ENCODE data around the gene TRMT11. TPM values are rescaled to one million over a fixed set of nuclear protein-coding genes. Genes with fewer than 3 reads are reported as not detected.
A peak's percentile ranks its signal among the peaks of the same experiment; 100 is the strongest.
"Not testable (repeated sequence)": the region's sequence is repeated elsewhere in the genome, so short reads cannot be mapped to it uniquely, and the experiment has no call there.

Gene TRMT11
- polyA plus RNA-seq, 10 donors, result 9.8 to 18.0 (median 15.8) TPM

GRCh38 chr6:125955973-125956372 lies 30.4 kb upstream of the TRMT11 start:
- no peak for DNase-seq

DNA sequence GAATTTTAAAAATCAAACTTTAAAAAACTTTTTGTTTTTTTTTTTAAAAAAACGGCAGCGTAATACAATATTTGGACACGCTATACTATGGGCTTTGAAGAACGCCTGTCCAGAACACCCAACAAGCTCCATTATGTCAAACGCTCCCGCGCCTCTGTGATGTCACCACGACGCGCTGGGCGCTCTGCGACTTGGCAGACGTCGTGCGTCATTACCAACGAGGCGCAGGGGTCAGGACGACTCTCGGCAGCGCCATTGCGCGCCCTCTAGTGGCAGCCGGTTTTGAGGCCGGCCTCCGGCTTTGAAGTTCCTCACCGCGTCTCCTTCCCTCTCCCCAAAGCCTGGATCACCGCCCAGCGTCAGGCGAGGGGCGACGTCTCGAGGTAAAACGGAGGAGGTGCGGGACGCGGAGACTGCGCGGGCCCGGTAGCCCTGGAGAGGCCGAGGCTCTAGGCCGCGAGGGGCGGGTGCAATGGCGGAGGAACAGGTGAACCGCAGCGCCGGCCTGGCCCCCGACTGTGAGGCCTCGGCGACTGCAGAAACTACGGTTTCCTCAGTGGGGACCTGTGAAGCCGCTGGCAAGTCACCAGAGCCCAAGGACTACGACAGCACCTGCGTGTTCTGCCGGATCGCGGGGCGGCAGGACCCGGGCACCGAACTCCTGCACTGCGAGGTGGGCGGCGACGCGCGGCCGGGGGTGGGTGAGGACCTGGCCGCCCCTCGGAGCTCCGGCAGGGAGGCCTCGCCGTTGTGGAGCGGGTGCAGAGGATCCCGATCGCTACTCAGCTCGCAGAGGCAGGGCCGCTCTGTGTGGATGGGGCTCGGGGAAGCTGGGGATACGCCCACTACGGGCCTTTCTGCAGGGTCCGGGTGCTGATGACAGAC lies 29.6 kb upstream of the TRMT11 start, which contains the start of gene HINT3:
TSS of gene HINT3 (plus strand) at position 265 of the 885 bp plus-strand sequence. CDS start at position 473, 208 bp downstream.
- peak; percentile 97 to 99 (median 99) for DNase-seq

DNA sequence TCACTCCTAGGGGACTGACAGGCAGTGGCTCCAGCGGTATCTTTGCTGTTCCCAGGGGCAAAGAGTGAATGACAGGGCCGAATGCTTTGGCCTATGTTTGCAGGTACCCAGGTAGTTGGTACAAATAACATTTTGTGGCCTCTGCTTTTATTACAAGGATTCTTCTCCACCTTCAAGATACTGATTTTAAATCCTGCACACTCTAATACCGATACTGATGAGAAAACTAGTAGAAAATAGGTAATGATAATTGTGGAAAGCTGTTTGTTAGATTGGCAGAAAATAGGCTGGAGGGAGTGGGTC lies 29.0 kb upstream of the TRMT11 start:
- DNase-seq, result no peak

DNA sequence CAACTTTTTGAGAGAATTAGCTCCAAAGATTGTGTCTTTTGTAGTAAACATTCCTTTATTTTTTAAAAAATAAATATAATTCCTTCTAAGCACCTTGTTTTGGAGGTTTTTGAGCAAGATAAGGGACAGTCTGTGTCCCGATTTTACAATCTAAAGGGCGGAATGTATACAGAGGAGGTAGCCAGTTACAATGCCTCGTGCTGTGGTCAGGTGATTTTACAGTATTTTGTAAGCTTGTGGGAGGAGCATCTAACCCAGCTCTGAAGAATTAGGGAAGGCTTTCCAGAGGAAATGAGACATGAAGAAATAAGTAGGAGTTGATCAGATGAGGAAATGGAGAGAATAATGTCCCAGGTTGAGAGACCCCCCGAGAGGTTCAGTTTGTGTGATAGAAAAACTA lies 28.5 kb upstream of the TRMT11 start:
- peak; percentile 15 to 48 (median 21) for DNase-seq

GRCh38 chr6:125959041-125959440 lies 27.3 kb upstream of the TRMT11 start:
- no peak for DNase-seq

DNA sequence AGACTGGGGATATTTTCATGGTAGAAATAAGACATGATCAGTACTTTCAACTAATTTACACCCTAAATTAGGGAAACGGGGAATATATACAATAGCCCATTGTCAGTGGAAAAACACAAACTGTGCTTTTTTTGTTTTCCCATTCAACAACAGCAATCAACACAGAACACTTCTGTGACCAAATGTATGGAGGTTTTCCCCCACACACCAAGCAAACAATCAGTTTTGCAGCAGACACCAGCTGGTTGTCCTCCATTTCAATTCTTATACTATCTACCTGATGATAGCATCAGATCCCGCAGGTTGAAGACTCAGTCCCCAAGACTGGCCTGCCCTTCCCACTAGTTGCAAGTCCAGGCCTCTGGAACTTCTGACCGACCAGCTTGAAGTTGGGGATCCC lies 25.2 kb upstream of the TRMT11 start:
- no peak for DNase-seq

- DNase-seq, result no peak
Observed at GRCh38 chr6:125962900-125963497, 23.3 kb upstream of the TRMT11 start.

DNA sequence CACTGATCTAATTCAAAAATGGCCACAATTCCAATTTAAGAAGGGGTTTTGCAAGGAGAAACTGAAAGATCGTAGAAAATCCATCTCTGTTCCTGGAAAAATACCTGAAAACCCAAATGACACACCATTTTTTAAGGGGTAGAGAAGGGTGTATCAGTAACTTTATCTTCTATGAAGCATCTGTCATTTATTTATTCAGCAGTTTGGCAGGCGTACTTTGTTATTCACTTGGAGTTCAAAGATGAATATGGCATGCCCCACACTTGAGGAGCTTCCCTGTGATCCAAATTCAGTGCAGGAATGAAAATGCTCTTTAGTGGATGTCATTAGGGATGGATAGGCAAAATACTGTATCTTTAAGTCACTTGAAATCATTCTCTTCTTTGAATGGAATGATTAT lies 22.5 kb upstream of the TRMT11 start:
- no peak for DNase-seq

GRCh38 chr6:125966569-125966968 lies 19.8 kb upstream of the TRMT11 start:
- DNase-seq, result no peak

GRCh38 chr6:125968493-125968892 lies 17.8 kb upstream of the TRMT11 start:
- no peak for DNase-seq

- DNase-seq, result no peak
Observed at GRCh38 chr6:125970760-125971159, 15.6 kb upstream of the TRMT11 start.

- not testable (repeated sequence) for DNase-seq
Observed at GRCh38 chr6:125972478-125972877, 13.9 kb upstream of the TRMT11 start.

DNA sequence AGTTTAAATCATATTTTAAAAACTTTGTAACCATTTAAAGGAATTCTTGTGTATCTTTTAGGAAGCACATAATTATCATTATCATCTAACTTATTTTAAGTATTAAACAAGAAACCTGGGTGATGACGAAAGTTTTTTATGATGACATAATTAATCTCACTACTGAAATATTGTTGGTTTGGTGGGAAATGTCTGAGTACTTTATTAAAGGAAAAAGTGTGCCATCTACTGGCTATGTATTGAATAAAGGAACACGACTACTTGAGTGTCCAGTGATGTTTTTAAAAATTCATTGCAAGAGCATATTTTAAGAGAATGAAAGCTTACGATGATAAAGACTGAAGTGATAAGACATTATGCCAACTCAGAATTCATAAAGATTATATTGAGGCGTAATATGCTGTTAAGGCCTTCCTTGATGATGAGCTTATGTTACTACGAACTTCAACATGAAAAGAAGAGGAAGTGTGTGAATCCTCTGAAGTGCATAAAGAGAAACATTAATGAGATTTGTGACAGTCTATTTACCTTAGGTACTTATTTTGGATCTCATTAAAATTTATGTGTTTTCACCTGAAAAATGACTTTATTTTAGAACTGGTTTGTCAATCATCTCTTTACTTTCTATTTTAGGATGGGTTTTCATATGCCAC lies 12.0 kb upstream of the TRMT11 start:
- peak in 2 of 3 donors; percentile 29 to 62 for DNase-seq

GRCh38 chr6:125979101-125979500 lies 7.2 kb upstream of the TRMT11 start:
- no peak for DNase-seq

DNA sequence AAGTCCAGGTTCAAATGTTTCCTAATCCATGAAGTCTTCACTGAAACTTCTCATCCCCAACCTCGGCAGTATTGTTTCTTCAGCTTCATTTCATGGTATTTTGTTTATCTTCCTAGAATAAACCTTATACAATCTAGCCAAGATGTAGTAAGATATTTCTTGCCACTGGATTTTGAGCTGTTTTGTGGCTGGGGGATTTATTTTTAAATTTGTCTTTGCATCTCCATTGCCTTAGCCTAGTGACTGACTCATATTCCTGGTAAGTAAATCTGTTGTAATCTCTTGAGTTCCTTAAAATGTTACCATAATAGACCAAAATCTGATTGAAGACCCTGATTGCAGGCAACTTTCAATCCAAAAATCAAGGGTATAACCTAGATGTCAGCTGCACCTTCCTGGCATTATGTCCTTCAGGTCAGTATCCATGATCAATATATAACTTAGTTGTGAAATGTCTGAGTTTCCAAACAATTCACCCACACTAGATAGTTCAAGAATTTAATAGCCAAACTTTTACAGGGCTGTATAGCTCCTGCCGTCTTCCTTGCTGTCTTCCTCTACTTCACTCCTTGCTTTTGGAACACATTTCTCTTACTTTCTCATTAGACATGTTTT lies 4.7 kb upstream of the TRMT11 start:
- no peak for DNase-seq

GRCh38 chr6:125983246-125983945 lies 2.9 kb upstream of the TRMT11 start:
- peak in 1 of 3 donors; percentile 54 for DNase-seq

DNA sequence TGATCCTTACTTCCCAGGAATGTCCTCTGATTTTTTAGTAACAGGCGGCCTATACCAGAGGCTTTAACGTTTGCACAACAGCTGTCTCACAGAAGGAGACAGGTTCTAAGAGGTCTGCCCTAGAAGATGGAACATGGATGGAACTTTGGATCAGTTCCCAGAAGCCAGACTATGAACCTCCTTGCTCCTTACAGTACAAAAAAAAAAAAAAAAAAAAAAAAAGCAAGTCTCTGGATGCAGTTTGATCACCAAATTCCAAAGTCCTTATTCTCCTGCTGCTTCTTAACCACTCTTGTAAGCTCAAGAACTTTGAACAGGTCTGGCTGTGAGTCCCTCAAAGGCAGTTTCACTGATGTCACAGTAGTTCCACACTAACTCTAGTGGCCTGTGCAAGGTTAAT lies 2.0 kb upstream of the TRMT11 start:
- DNase-seq, result peak in 1 of 3 donors; percentile 52

DNA sequence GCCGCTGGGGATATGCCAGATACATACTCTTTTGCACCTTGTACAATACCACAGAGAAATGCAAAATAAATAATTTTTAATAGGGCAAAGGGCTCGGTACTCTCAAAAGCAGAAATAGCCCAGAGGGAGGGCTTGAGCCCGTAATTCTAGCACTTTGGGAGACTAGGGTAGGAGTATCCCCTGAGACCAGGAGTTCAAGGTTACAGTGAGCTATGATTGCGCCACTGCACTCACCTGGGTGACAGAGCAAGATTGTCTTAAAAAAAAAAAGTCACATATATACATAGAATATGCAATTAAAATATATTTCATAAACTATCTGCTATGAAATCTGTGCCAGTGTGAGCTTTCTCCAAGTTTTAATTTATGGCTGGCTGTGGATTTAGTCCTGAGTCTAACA lies 818 bp upstream of the TRMT11 start:
- no peak for DNase-seq

DNA sequence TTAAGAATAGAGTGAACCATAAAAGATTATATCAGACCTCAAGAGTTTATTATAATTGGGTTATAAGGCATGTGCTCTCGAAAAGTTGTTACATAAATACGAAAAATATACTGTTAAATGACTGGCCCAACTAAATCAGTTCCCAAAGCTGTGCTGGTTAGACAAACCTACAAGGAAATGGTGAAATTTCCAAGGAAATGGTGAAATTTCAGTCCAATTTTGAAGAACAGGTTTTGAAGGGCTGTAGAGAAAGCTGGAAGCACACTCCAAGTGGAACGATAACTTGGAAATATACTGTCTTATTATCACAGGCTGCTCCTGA lies 400 bp upstream of the TRMT11 start:
- no peak for DNase-seq

DNA sequence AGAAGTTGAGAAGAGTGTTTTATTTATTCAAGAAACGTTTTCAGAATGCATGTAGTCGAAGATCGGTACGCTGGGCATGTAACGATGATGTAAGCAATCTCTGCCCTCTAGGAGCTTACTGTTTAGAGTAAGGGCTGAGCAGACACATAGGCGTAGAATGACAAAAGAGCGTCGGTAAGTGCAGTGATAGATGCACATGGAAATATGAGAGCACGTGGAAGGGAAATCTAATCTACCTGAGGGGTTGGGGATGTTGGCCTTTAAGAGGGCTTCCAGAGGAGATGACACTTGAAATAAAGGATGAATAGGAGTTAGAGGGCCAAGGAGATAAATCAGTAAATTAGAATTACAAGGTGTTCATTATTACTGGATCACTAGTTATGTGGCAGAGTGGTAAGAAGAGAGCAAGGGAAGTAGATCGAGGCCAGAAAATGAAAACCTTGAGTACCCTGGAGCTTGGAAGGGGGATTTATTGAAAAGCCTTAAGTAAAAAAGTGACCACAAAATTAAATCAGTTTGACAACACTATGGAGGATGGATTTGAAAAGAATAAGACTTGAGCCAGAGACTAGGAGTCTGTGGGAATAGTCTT lies 782 bp downstream of the TRMT11 start:
- peak in 1 of 3 donors; percentile 3 for DNase-seq

- no peak for DNase-seq
Observed at GRCh38 chr6:125988280-125988679, 1.9 kb downstream of the TRMT11 start.

DNA sequence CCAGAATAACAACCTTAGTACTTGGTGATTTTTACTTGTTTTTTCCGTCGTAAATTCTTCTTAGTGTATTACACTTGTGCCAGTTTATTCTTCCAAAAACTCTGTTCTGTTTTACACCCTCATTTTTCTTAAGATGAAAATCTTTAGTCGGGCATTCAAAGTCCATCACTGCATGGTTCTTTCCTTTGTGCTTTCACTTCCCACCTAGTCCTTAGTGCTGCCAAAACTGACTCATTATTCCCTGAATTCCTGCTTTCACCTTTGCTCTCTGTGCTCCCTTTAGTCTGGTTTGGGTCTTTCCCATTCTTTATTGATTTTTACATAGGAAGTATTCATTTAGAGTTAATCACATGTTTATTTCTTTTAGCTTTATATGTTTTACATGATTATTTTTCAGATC lies 3.3 kb downstream of the TRMT11 start:
- no peak for DNase-seq
